Measurements from ENCODE around the gene E2F4.

- no peak for TF ChIP-seq SRF (IDR thresholded peaks at IDR 0.05; ENCODE audit: low read depth in 2 of 2, low read length in 2 of 2)
- no peak for TF ChIP-seq CTCF (IDR thresholded peaks at IDR 0.05 in 2 of 3, conservative IDR thresholded peaks at IDR 0.05 in 1 of 3; ENCODE audit: control insufficient read depth in 2 of 3, extremely low read depth in 1 of 3, insufficient read depth in 1 of 3, low read depth in 3 of 3, low read length in 3 of 3)
- TF ChIP-seq CHD2 (IDR thresholded peaks at IDR 0.05; ENCODE audit: borderline replicate concordance, low read depth, low read length): no peak
- no peak for TF ChIP-seq POLR2A (IDR thresholded peaks at IDR 0.05; ENCODE audit: low read depth, low read length)
- TF ChIP-seq EZH2 (IDR thresholded peaks at IDR 0.05; ENCODE audit: borderline replicate concordance, control insufficient read depth, low read depth, low read length): no peak
- TF ChIP-seq CHD4 (IDR thresholded peaks at IDR 0.05): no peak
- no peak for TF ChIP-seq JUND (IDR thresholded peaks at IDR 0.05; ENCODE audit: low read depth, low read length)
Measured at GRCh38 chr16:67199808-67200198, 7.8 kb downstream of the E2F4 start.
